Liver (tissue), 9 donors: Measurements from ENCODE around the gene B4GALT1. TPM values are rescaled to one million over a fixed set of nuclear protein-coding genes. Genes with fewer than 3 reads are reported as not detected.

Experiments
- DNase-seq: peaks from one replicate; pipeline ENCODE4 v3.0.0-alpha.2; 2017; ENCODE audit warnings: low spot score
- H3K27ac ChIP-seq, 2 donors: one replicate each; pipeline ENCODE4 v1.7.0; 2013; ENCODE audit warnings: inconsistent platforms in 2 of 2, low read length in 2 of 2, control low read depth in 1 of 2, low read depth in 1 of 2, mild to moderate bottlenecking in 1 of 2
- H3K27me3 ChIP-seq, 4 donors: one replicate each; pipeline versions ENCODE4 v1.6.1 to v1.7.0; 2013; ENCODE audit warnings: low read length in 3 of 4, inconsistent platforms in 1 of 4, mild to moderate bottlenecking in 1 of 4, moderate library complexity in 1 of 4; ENCODE audit not compliant: control insufficient read depth in 4 of 4, insufficient read depth in 4 of 4
- H3K36me3 ChIP-seq, 4 donors: one replicate each; pipeline versions ENCODE4 v1.6.1 to v1.7.0; 2013; ENCODE audit warnings: low read length in 3 of 4, mild to moderate bottlenecking in 3 of 4, low read depth in 1 of 4, moderate library complexity in 1 of 4; ENCODE audit not compliant: control insufficient read depth in 4 of 4, insufficient read depth in 3 of 4
- H3K4me1 ChIP-seq, 4 donors: one replicate each; pipeline versions ENCODE4 v1.6.1 to v1.7.0; 2013; ENCODE audit warnings: low read length in 3 of 4, mild to moderate bottlenecking in 3 of 4, moderate library complexity in 1 of 4; ENCODE audit not compliant: control insufficient read depth in 4 of 4, insufficient read depth in 4 of 4
- H3K4me3 ChIP-seq, 3 donors: one replicate each; pipeline versions ENCODE4 v1.6.1 to v1.7.0; 2013; ENCODE audit warnings: low read length in 3 of 3, control low read depth in 1 of 3, low read depth in 1 of 3, mild to moderate bottlenecking in 1 of 3
- H3K9ac ChIP-seq, 2 donors: one replicate each; pipeline ENCODE4 v1.7.0; 2013; ENCODE audit warnings: low read length in 2 of 2, mild to moderate bottlenecking in 2 of 2, moderate library complexity in 2 of 2, control low read depth in 1 of 2, low read depth in 1 of 2
- H3K9me3 ChIP-seq, 4 donors: one replicate each; pipeline versions ENCODE4 v1.6.1 to v1.7.0; 2013; ENCODE audit warnings: low read length in 3 of 4; ENCODE audit not compliant: control insufficient read depth in 4 of 4
- ATF3 ChIP-seq: IDR thresholded peaks from 2 replicates; pipeline ENCODE4 v1.6.1; 2016; ENCODE audit warnings: antibody characterized with exemption
- EGR1 ChIP-seq, 2 donors: IDR thresholded peaks; 2 replicates each; pipeline ENCODE4 v1.6.1; 2016 to 2018; ENCODE audit warnings: antibody characterized with exemption in 2 of 2, low read depth in 2 of 2
- FOXA1 ChIP-seq: IDR thresholded peaks from 2 replicates; pipeline ENCODE4 v1.6.1; 2016; ENCODE audit warnings: antibody characterized with exemption
- FOXA2 ChIP-seq: IDR thresholded peaks from 2 replicates; pipeline ENCODE4 v1.6.1; 2016; ENCODE audit warnings: antibody characterized with exemption
- GABPA ChIP-seq, 2 donors: IDR thresholded peaks in 1 of 2; conservative IDR thresholded peaks in 1 of 2; 2 replicates each; pipeline ENCODE4 v1.6.1; 2016; ENCODE audit warnings: antibody characterized with exemption in 2 of 2, mild to moderate bottlenecking in 1 of 2, moderate library complexity in 1 of 2
- HNF4A ChIP-seq, 2 donors: conservative IDR thresholded peaks; 2 replicates each; pipeline ENCODE4 v1.6.1; 2016; ENCODE audit warnings: antibody characterized with exemption in 2 of 2, mild to moderate bottlenecking in 2 of 2
- HNF4G ChIP-seq: IDR thresholded peaks from 2 replicates; pipeline ENCODE4 v1.6.1; 2016; ENCODE audit warnings: antibody characterized with exemption
- JUND ChIP-seq, 2 donors: IDR thresholded peaks; 2 replicates each; pipeline ENCODE4 v1.6.1; 2016; ENCODE audit warnings: antibody characterized with exemption in 2 of 2
- NR2F2 ChIP-seq: IDR thresholded peaks from 2 replicates; pipeline ENCODE4 v1.6.1; 2016; ENCODE audit warnings: antibody characterized with exemption
- RAD21 ChIP-seq, 2 donors: IDR thresholded peaks; 2 replicates each; pipeline ENCODE4 v1.6.1; 2016; ENCODE audit warnings: antibody characterized with exemption in 2 of 2, mild to moderate bottlenecking in 2 of 2
- REST ChIP-seq: IDR thresholded peaks from 2 replicates; pipeline ENCODE4 v1.6.1; 2016; ENCODE audit warnings: antibody characterized with exemption, mild to moderate bottlenecking
- RXRA ChIP-seq, 2 donors: IDR thresholded peaks; 2 replicates each; pipeline ENCODE4 v1.6.1; 2017 to 2018; ENCODE audit warnings: antibody characterized with exemption in 2 of 2, mild to moderate bottlenecking in 1 of 2
- SP1 ChIP-seq: IDR thresholded peaks from 2 replicates; pipeline ENCODE4 v1.6.1; 2018; ENCODE audit warnings: antibody characterized with exemption, mild to moderate bottlenecking
- TAF1 ChIP-seq: conservative IDR thresholded peaks from 2 replicates; pipeline ENCODE4 v1.6.1; 2016; ENCODE audit warnings: antibody characterized with exemption, mild to moderate bottlenecking
- YY1 ChIP-seq: IDR thresholded peaks from 2 replicates; pipeline ENCODE4 v1.6.1; 2016; ENCODE audit warnings: antibody characterized with exemption, mild to moderate bottlenecking
- ZBTB33 ChIP-seq: IDR thresholded peaks from 2 replicates; pipeline ENCODE4 v1.6.1; 2016; ENCODE audit warnings: antibody characterized with exemption
- WGBS: extraction: QIAGEN DNeasy Blood & Tissue Kit; methylation state at CpG from one replicate; pipeline ENCODE4 v1.1.7; 2013; 5-methylcytosine and 5-hydroxymethylcytosine counted together
- polyA plus RNA-seq, 2 donors: library from polyadenylated mRNA; stranded (reverse) in 1 of 2; unstranded in 1 of 2; fragments of 200-250 nt in 1 of 2; fragments of >200 nt in 1 of 2; fragmentation: Nextera tagmentation in 1 of 2; extraction: Ambion mirVana in 1 of 2; gene quantifications; one replicate each; pipeline versions ENCODE4 v1.2.1 to v1.2.3, GENCODE V29; 2013 to 2015
- total RNA-seq, 2 donors: library from RNA; depleted of rRNA; stranded (reverse); fragments of >200 nt; gene quantifications; one replicate each; pipeline ENCODE4 v1.2.3, GENCODE V29; 2014
- TF ChIP-seq, protein P1 (sequence below): IDR thresholded peaks from 2 replicates; pipeline ENCODE4 v1.6.1; 2016; ENCODE audit warnings: antibody characterized with exemption
- TF ChIP-seq, protein P2 (sequence below): fragments of 150-350 bp; IDR thresholded peaks from 2 replicates; pipeline ENCODE4 v1.5.1; 2017; ENCODE audit warnings: improper control_type of control experiment, low read depth, low read length; ENCODE audit not compliant: missing input control
- donor health status: healthy.
- donor health status: healthy.
- donor health status: healthy.
- donor health status: healthy.
- donor health status: healthy.

Gene B4GALT1
- total and polyA plus RNA-seq, 4 donors: 25.9 to 59.8 (median 42.7) TPM

DNA sequence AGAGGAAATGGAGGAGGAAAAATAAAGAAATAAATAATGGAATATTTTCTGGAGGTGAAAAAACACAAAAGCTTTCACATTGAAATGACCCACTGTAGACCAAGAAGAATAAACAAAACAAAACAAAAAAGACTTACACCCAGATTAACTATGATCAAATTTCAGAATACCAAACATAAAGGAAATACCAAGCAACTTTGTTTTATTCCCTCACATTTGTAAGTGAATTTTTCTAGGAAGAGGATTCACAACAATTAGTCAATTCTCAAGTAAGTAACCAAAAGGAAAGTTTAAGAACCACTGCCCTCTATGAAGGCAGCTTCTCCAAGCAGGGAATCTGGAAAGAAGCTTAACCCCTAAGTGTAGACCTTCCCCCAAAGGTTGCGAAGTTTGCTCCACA is 29.6 kb upstream of the B4GALT1 start:
- H3K36me3 ChIP-seq: no peaks in the 10 kb centered on the region
- H3K27me3 ChIP-seq: no peaks in the 10 kb centered on the region
- WGBS: 100% methylated on average over 1 of the region's 1 CpG
- TF ChIP-seq ATF3 (no peak), NR2F2 (no peak), SP1 (no peak), GABPA (IDR thresholded peaks at IDR 0.05 in 1 of 2, conservative IDR thresholded peaks at IDR 0.05 in 1 of 2) (no peak), HNF4G (no peak), YY1 (no peak), RXRA (IDR thresholded peaks at IDR 0.05) (no peak), RAD21 (IDR thresholded peaks at IDR 0.05) (no peak), HNF4A (conservative IDR thresholded peaks at IDR 0.05) (no peak), EGR1 (IDR thresholded peaks at IDR 0.05; ENCODE audit: low read depth in 2 of 2) (no peak), JUND (IDR thresholded peaks at IDR 0.05) (no peak), REST (no peak), ZBTB33 (no peak), FOXA2 (no peak), FOXA1 (no peak), TAF1 (no peak)
- TF ChIP-seq, protein P1, sequence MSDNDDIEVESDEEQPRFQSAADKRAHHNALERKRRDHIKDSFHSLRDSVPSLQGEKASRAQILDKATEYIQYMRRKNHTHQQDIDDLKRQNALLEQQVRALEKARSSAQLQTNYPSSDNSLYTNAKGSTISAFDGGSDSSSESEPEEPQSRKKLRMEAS: no peak
- TF ChIP-seq, protein P2, sequence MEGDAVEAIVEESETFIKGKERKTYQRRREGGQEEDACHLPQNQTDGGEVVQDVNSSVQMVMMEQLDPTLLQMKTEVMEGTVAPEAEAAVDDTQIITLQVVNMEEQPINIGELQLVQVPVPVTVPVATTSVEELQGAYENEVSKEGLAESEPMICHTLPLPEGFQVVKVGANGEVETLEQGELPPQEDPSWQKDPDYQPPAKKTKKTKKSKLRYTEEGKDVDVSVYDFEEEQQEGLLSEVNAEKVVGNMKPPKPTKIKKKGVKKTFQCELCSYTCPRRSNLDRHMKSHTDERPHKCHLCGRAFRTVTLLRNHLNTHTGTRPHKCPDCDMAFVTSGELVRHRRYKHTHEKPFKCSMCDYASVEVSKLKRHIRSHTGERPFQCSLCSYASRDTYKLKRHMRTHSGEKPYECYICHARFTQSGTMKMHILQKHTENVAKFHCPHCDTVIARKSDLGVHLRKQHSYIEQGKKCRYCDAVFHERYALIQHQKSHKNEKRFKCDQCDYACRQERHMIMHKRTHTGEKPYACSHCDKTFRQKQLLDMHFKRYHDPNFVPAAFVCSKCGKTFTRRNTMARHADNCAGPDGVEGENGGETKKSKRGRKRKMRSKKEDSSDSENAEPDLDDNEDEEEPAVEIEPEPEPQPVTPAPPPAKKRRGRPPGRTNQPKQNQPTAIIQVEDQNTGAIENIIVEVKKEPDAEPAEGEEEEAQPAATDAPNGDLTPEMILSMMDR: no peak
- no peak for DNase-seq
- H3K27ac ChIP-seq: no peak overlapping the region
- H3K4me3 ChIP-seq: no peak overlapping the region
- no peaks in the 10 kb centered on the region for H3K4me1 ChIP-seq
- no peaks in the 10 kb centered on the region for H3K9me3 ChIP-seq
- H3K9ac ChIP-seq: no peak overlapping the region
